PFSK-1 (cell line): ENCODE measurements around the gene STON2.

Experiments used
- FOXP2 ChIP-seq: optimal IDR thresholded peaks from 2 replicates; pipeline ENCODE3; 2011; ENCODE audit warnings: borderline replicate concordance, control low read depth, inconsistent platforms; ENCODE audit not compliant: insufficient read depth; ENCODE audit errors: extremely low read length, extremely low read depth
- POLR2AphosphoS5 ChIP-seq: IDR thresholded peaks from 2 replicates; pipeline ENCODE4 v1.6.1; 2012; ENCODE audit warnings: low read depth, mild to moderate bottlenecking, control low read depth, low read length, moderate library complexity
- SIN3A ChIP-seq: IDR thresholded peaks from 2 replicates; pipeline ENCODE4 v1.6.1; 2012; ENCODE audit warnings: mild to moderate bottlenecking, low read length, moderate library complexity, borderline replicate concordance; ENCODE audit not compliant: insufficient read depth
- TAF1 ChIP-seq: IDR thresholded peaks from 2 replicates; pipeline ENCODE4 v1.6.1; 2012; ENCODE audit warnings: low read length, control low read depth, borderline replicate concordance; ENCODE audit not compliant: insufficient read depth
- TF ChIP-seq, protein P1 (sequence below), 2 experiments: IDR thresholded peaks; 2 replicates each; pipeline versions ENCODE4 v1.6.1 to v1.8.0; 2011 to 2012; ENCODE audit warnings: low read depth in 2 of 2, low read length in 2 of 2, control low read depth in 1 of 2, inconsistent platforms in 1 of 2, mild to moderate bottlenecking in 1 of 2, moderate library complexity in 1 of 2; ENCODE audit not compliant: insufficient read depth in 1 of 2

STON2 gene

GRCh38 chr14:81263777-81264410, 136.2 kb downstream of the STON2 start:
- TF ChIP-seq, protein P1, sequence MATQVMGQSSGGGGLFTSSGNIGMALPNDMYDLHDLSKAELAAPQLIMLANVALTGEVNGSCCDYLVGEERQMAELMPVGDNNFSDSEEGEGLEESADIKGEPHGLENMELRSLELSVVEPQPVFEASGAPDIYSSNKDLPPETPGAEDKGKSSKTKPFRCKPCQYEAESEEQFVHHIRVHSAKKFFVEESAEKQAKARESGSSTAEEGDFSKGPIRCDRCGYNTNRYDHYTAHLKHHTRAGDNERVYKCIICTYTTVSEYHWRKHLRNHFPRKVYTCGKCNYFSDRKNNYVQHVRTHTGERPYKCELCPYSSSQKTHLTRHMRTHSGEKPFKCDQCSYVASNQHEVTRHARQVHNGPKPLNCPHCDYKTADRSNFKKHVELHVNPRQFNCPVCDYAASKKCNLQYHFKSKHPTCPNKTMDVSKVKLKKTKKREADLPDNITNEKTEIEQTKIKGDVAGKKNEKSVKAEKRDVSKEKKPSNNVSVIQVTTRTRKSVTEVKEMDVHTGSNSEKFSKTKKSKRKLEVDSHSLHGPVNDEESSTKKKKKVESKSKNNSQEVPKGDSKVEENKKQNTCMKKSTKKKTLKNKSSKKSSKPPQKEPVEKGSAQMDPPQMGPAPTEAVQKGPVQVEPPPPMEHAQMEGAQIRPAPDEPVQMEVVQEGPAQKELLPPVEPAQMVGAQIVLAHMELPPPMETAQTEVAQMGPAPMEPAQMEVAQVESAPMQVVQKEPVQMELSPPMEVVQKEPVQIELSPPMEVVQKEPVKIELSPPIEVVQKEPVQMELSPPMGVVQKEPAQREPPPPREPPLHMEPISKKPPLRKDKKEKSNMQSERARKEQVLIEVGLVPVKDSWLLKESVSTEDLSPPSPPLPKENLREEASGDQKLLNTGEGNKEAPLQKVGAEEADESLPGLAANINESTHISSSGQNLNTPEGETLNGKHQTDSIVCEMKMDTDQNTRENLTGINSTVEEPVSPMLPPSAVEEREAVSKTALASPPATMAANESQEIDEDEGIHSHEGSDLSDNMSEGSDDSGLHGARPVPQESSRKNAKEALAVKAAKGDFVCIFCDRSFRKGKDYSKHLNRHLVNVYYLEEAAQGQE (IDR thresholded peaks at IDR 0.05; ENCODE audit: insufficient read depth in 1 of 2, low read depth in 2 of 2, low read length in 2 of 2) = no peak
- no peak for TF ChIP-seq TAF1
- TF ChIP-seq POLR2AphosphoS5 = no peak
- no peak for TF ChIP-seq FOXP2
- TF ChIP-seq SIN3A = no peak

DNA sequence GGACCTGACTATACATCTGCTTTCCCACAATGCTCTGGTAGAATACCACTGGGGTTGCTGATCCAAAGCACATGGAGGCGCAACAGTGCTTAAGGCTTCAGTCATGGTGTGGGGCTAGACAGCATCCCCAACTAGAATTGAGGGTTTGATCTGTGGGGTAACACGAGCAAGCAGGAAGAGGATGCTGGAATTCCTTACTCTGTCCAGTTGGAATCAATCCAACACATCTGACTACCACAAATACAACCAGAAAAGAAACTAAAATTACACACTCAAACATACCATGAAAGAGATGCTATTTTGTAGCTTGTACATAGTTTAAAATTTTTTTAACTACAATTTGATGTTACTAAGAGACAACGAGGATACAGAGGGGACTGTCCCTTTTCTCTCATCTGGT, 138.9 kb downstream of the STON2 start:
- TF ChIP-seq SIN3A = no peak
- no peak for TF ChIP-seq POLR2AphosphoS5
- TF ChIP-seq FOXP2 = no peak
- no peak for TF ChIP-seq TAF1
- TF ChIP-seq, protein P1 (IDR thresholded peaks at IDR 0.05; ENCODE audit: insufficient read depth in 1 of 2, low read depth in 2 of 2, low read length in 2 of 2) = no peak

DNA sequence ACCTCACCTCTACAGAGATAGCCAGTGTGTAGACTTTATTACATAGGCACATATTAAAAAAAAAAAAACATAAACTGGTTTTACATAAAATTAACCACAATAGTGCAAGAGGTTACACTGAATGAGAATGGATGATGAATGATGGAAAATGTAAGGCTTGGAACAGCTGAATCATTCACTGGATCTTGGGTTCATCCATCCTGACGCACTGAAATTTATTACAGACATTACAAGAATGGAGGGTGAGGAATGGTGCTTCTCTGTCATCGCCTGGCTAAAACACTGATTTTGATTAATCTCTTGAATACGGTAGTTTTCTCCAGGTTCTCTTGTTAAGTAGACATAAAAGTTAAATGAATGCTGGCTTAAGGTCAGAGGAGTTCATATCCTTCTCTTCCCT, 139.4 kb downstream of the STON2 start:
- TF ChIP-seq SIN3A (no peak), POLR2AphosphoS5 (no peak), TAF1 (no peak), FOXP2 (no peak)
- TF ChIP-seq, protein P1 (IDR thresholded peaks at IDR 0.05; ENCODE audit: insufficient read depth in 1 of 2, low read depth in 2 of 2, low read length in 2 of 2) = no peak

- TF ChIP-seq TAF1 = no peak
- TF ChIP-seq SIN3A = no peak
- no peak for TF ChIP-seq POLR2AphosphoS5
- no peak for TF ChIP-seq FOXP2
- TF ChIP-seq, protein P1 (IDR thresholded peaks at IDR 0.05; ENCODE audit: insufficient read depth in 1 of 2, low read depth in 2 of 2, low read length in 2 of 2) = no peak
Measured at GRCh38 chr14:81256289-81256960, 143.7 kb downstream of the STON2 start.

GRCh38 chr14:81252278-81252677, 147.8 kb downstream of the STON2 start:
- no peak for TF ChIP-seq TAF1
- no peak for TF ChIP-seq POLR2AphosphoS5
- TF ChIP-seq, protein P1 (IDR thresholded peaks at IDR 0.05; ENCODE audit: insufficient read depth in 1 of 2, low read depth in 2 of 2, low read length in 2 of 2) = no peak
- TF ChIP-seq SIN3A = no peak
- no peak for TF ChIP-seq FOXP2
